Stimulated activated CD8-positive, alpha-beta memory T cell treated with anti-CD3 and anti-CD28 coated beads, Interleukin-12 subunit alpha, Interleukin-12 subunit beta, amount 100 ng/mL, for 24 hours (primary cell): ENCODE data around the gene AQP12B.

ENCODE experiments used
- DNase-seq: peaks from one replicate; pipeline ENCODE4 v3.0.0-alpha.2; 2020; ENCODE audit errors: extremely low read depth

AQP12B gene

GRCh38 chr2:240647503-240648154, 35.1 kb downstream of the AQP12B start:
- DNase-seq, result no peak

- no peak for DNase-seq
These were observed 35.7 kb downstream of the AQP12B start for GRCh38 chr2:240646900-240647502.

- no peak for DNase-seq
These were observed 36.3 kb downstream of the AQP12B start for GRCh38 chr2:240646176-240646899.

GRCh38 chr2:240645801-240646175, 36.9 kb downstream of the AQP12B start:
- DNase-seq, result no peak

GRCh38 chr2:240645346-240645745, 37.3 kb downstream of the AQP12B start:
- no peak for DNase-seq

- no peak for DNase-seq
These were observed 37.8 kb downstream of the AQP12B start for GRCh38 chr2:240644859-240645301.

GRCh38 chr2:240644171-240644651, 38.5 kb downstream of the AQP12B start:
- DNase-seq, result no peak

- DNase-seq, result no peak
These were observed 38.9 kb downstream of the AQP12B start for GRCh38 chr2:240643811-240644150.

- no peak for DNase-seq
These were observed 39.4 kb downstream of the AQP12B start for GRCh38 chr2:240643093-240643810.

- no peak for DNase-seq
These were observed 39.9 kb downstream of the AQP12B start for GRCh38 chr2:240642806-240643092.

- no peak for DNase-seq
These were observed 40.5 kb downstream of the AQP12B start for GRCh38 chr2:240642061-240642805.

GRCh38 chr2:240640939-240641338, 41.7 kb downstream of the AQP12B start:
- DNase-seq, result no peak

- no peak for DNase-seq
These were observed 43.1 kb downstream of the AQP12B start for GRCh38 chr2:240639566-240639965.

GRCh38 chr2:240638512-240639160, 44.0 kb downstream of the AQP12B start:
- DNase-seq, result no peak

GRCh38 chr2:240637901-240638345, 44.8 kb downstream of the AQP12B start:
- DNase-seq, result no peak

- DNase-seq, result no peak
These were observed 45.4 kb downstream of the AQP12B start for GRCh38 chr2:240637116-240637900.

- DNase-seq, result no peak
These were observed 46.0 kb downstream of the AQP12B start for GRCh38 chr2:240636563-240637115.

GRCh38 chr2:240635998-240636547, 46.6 kb downstream of the AQP12B start:
- no peak for DNase-seq

- DNase-seq, result no peak
These were observed 47.3 kb downstream of the AQP12B start for GRCh38 chr2:240635121-240635997.
